Measurements from ENCODE around the gene PRKCE.

Gene PRKCE

DNA sequence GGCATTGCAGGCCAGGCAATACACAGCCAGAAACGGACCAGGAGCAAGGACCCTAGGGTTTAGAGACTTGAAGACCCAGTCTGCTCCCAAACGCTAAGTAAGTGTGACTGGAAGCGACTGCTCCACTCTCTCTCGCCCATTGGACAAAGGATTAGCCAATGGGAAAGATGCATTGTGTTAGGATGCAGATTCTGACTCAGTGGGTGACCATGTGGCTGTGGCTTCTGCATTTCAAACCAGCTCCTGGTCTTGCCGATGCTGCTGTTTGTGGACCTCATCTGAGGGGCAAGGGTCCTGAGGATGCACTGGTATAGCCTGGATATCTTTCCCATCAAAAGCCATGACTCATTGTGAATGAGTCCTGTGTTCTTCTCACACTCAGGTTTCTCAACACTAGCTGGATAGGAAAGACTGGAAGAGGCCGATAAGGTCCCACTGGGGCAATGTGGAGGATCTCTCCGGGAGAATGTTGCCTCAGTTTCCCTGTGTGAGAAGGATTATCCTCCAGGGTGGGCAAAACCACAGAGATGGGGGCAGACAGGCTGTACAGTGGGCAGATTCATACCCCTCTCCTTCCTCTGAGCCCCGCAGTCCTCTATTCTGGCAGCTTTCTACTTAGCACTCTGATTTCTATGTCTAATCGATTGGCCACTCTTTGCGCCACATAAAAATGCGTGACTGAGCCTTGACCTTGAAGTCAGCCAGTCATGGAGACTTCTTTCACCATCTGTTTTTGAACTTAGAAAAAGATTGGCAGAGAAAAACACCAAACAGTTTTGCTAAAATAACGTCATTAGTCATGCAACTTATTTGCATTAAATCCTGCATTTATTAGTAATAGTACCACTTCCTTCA is 257.1 kb downstream of the PRKCE start:
- no peak overlapping the region for H3K4me3 ChIP-seq (ENCODE audit: low read length)
- TF ChIP-seq CTCF (conservative IDR thresholded peaks at IDR 0.05; ENCODE audit: low read depth, low read length): no peak
- DNase-seq (ENCODE audit: low read depth): no peak

DNA sequence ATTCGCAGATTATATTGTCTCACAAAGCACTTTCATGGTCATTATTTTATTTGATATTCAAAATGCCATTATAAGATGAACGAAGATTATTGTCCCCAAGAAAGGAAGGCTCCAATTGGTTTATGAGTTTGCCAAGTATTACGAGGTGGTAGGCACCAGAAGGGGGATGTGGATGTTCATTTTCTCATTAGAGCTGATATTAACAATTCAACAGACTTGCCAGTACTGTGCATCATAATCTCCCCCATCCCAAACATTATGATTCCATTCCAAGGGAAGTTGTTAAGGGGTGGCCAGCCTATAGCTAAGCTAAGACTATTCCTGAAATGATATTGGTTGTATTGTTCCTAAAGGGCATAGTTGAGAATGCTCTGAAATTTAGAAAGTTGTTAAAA is 257.7 kb downstream of the PRKCE start:
- no peak for DNase-seq (ENCODE audit: low read depth)
- H3K4me3 ChIP-seq (ENCODE audit: low read length): no peak overlapping the region
- TF ChIP-seq CTCF (conservative IDR thresholded peaks at IDR 0.05; ENCODE audit: low read depth, low read length): no peak

DNA sequence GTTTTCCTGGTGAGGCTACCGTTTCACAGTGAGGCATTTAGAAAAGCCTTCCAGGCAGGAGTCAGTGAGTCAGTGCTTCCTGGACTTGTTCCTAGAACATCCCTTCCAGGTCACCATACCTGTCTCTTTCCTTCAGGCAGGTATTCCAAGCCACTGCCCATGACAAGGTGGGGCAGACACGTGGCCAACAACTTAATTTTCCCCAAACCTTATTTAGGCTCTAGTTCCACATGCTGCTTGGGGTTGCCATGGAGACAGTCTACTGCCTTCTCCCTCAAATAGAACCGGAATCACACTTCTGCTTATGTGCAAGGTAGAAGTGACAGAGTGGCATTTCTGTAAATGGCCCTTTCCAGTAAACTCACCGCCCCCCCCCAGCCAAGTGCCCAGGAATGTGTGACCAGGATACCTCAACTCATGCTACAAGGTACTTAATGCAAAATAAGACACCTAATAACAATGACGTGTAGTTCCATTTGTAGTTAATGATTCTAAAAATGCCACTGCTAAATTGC is 258.3 kb downstream of the PRKCE start:
- H3K4me3 ChIP-seq (ENCODE audit: low read length): no peak overlapping the region
- no peak for TF ChIP-seq CTCF (conservative IDR thresholded peaks at IDR 0.05; ENCODE audit: low read depth, low read length)
- no peak for DNase-seq (ENCODE audit: low read depth)

DNA sequence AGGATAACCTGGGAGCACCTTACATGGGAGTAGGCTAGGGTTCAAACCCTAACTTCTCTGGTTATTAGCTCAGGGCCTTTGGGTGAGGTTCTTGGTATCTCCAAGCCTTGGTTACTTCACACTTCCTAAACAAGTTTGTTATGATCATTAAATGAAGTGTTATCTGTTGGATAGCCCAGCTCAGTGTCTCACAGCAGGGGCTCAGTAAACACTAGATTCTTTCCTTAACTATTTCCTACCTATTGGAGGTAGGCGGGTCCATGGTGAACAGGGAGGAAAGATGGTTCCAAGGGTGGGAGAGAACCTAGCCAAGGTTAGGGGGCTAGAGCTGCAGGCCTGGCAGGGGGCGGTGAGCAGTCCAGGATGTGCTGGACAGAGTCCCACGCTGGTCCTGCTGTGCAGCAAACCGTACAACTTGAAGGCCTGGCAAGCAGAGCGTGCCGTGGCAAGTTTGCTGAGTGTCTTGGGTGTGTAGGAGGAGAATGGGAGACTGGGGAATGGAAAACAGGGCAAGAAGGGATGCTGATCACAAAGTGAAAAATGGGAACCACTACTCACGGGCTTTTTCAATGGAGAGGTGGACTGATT is 259.1 kb downstream of the PRKCE start:
- no peak for TF ChIP-seq CTCF (conservative IDR thresholded peaks at IDR 0.05; ENCODE audit: low read depth, low read length)
- no peak for DNase-seq (ENCODE audit: low read depth)
- no peak overlapping the region for H3K4me3 ChIP-seq (ENCODE audit: low read length)

GRCh38 chr2:45911538-45911937 is 260.1 kb downstream of the PRKCE start:
- H3K4me3 ChIP-seq (ENCODE audit: low read length): no peak overlapping the region
- DNase-seq (ENCODE audit: low read depth): no peak
- TF ChIP-seq CTCF (conservative IDR thresholded peaks at IDR 0.05; ENCODE audit: low read depth, low read length): no peak

- DNase-seq (ENCODE audit: low read depth): no peak
- no peak for TF ChIP-seq CTCF (conservative IDR thresholded peaks at IDR 0.05; ENCODE audit: low read depth, low read length)
- no peak overlapping the region for H3K4me3 ChIP-seq (ENCODE audit: low read length)
Observed at GRCh38 chr2:45912109-45912508, 260.6 kb downstream of the PRKCE start.

DNA sequence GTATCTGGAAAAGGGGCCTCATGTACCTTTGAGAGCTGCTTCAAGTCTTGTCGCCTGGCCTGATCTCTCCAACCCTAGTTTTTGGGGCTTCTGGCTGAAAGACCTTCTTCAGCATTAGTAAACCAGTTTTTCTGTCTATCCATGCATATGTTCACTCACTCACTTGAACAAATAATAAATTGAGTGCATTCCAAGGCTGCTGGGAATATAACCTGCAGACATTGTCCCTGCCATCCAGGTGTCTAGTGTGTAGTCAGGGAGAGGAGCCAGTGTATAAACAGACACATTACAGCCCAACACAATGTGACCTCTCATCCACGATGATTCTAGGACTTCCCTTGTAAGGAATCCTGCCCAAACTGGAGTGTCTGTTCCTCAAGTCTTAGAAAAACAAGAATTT is 262.1 kb downstream of the PRKCE start:
- no peak for DNase-seq (ENCODE audit: low read depth)
- no peak overlapping the region for H3K4me3 ChIP-seq (ENCODE audit: low read length)
- TF ChIP-seq CTCF (conservative IDR thresholded peaks at IDR 0.05; ENCODE audit: low read depth, low read length): no peak
